Measurements from ENCODE around the gene NDUFAF8. TPM values are rescaled to one million over a fixed set of nuclear protein-coding genes. Genes with fewer than 3 reads are reported as not detected.
A peak's percentile ranks its signal among the peaks of the same experiment; 100 is the strongest.

NDUFAF8 gene
- total RNA-seq, 1 donor from 2014 or later = 52.9 TPM

DNA sequence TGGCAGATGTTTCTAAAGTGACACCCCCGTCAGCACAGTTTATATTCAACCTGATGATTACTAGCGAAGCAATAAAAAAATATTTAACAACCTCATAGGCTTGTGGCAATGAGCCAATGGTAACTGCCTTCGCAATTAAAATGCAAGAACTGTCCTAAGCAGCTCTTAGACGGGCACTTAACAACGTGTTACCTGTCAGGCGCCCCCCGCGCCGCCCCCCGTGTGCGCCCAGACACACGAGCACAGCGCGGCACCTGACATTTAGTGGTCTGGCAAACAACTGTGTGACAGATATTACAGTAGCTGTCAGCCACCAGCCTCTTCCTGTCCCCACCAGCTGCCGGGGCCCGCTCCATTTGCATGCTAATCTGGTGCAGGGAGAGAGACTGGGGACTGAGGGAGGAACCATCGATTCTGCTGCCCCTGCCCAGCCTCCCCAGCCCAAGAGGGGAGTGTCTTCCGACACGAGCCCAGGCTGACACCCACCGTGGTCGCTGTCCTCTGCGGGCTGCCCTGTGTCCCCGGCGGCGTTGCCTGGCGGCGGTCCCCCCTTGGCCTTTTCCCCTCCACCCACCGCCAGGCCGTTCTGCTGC, 12.7 kb downstream of the NDUFAF8 start:
- DNase-seq (ENCODE audit: low spot score) = no peak

DNA sequence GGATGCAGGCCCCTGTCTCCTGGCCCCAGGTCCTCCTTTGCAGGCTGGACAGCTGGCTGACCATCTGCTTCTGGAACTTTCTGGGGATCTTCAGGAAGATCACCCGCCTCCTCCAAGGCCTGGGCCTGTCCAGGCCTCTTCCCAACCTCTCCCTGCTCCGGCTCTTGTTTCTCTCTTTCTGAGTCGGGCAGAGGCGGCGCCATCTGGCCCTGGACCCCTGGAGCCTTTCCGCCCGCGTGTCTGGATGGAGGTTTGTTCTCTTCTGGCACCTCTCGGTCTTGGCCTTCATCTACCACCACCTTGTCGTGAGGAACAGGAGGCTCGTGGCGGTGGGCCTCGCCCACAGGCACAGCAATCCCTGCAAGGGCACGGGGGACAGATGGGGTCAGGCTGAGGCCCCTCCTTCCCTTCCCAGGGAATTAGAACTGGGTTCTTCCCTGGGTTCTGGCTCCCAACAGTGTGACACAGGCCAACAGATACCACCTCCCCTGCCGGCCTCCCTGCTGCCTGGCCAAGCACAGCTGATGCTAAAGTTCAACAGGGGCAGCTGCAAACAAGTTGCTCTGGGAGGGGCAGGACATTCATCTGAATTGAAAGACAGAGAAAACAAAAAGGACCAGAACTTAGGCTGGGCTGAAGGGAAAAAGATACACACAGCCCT, 13.3 kb downstream of the NDUFAF8 start:
- no peak for DNase-seq (ENCODE audit: low spot score)

DNA sequence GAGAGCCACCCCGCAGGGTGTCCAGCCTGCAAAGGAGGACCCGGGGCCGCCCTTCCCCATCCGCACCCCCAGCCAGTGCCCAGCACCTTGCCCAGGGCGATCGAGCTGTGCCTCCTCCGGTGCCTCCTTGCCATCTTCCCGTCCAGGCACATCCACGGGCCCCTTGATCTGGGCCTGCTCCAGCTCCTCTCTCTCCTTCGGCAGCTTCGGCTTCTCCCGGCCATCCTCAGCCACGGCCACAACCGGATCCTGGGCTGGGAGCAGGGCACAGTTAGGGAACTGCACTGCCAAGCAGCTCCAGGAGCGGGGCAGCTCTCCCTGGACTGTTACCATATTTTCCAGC, 13.8 kb downstream of the NDUFAF8 start:
- no peak for DNase-seq (ENCODE audit: low spot score)

DNA sequence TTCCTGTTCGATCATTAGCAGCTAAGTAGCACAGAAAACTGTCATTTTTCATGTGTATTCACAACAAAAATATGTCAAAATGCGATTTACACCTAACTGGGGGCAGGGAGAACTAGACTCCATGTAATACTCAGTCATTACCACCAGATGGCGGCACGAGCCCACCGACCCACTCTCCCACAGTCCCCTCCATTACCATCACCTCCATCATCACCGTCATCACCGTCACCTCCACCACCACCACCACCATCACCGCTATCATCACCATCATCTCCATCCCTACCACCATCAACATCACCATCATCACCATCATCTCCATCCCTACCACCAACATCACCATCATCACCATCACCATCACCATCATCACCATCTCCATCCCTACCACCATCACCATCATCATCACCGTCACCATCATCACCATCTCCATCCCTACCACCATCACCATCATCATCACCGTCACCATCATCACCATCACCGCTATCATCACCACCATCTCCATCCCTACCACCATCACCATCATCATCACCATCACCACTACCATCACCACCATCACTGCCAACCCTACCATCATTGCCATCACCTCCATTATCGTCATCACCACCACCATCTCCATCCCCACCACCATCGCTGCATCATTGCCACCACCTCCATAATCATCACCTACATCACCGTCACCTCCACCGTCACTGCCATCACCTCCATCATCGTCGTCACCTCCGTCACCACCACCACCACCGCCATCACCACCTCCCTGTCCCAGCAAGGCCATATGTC, 14.4 kb downstream of the NDUFAF8 start:
- DNase-seq (ENCODE audit: low spot score) = no peak

DNA sequence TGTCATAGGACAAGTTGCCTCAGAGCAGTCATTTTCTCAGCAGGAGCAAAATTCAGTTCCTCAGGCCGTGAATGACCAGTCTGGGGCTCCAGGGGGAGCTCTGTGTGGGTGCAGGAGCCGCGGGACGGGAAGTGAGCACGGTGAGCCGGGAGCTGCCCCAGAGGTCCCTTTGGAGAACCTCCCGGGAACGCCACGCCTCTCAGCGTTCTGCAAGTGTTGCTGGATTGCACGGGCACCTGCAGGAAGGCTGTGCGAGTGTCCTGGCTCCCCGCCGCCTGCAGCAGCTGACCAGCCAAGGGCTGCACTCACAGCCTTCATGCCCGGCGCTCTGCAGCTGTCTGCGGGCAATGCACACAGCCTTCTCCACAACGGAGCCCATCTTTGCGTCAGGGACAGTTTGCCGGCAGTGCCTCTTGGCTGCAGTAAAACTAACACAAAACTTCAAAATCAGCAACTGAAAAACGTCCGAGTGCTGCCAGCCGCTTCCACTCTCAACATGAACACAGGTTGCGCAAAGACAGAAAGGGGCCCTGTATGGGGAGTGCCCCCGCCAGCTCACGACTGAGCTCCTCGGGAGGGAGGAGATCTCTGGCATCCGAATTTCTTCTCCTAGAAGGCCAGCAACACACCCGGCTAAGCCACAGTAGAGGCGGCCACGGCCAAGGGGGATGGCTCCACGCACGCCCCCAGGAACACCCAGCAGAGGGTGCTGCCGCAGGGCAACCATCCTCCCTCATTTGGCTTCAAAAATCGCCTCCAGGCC, 16.0 kb downstream of the NDUFAF8 start:
- DNase-seq (ENCODE audit: low spot score) = peak; percentile 75

DNA sequence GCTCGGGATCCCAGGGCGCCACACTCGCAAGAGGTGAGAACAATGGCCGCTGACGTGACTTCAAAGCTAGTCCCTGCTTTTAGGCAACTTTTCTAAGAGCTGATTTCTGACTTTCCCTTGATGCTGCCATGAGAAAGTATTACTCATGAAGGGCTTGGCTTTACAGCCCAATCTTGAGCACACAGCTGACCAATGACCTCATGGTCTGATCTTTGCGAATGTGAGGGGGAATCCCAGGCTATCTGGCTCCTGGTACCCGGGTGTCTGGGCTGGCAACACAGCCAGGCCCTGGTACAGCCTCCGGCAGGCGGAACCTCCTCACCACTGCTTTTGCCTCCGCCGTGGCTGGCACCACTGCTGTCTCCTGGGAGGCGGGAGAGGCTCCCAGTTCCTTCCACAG, 17.5 kb downstream of the NDUFAF8 start:
- DNase-seq (ENCODE audit: low spot score) = no peak

DNA sequence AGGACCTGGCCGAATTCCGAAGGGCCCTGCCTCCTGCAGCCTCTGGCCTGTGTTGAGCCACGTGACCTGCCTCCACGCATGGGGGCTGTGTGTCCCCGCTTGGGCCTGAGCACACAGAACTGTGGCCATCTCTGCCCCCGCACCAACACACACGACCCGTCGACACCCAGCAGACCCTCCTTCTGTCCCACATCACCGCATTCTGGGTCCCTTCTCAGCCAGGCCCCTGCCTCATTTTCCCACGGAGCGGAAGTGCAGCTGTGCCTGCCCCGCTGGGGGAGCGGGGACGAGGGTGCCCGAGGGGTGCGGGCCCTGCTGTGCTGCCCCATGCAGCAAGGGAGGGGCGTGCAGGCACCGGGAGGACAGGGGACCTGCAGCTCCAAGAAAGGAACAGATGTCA, 18.4 kb downstream of the NDUFAF8 start:
- no peak for DNase-seq (ENCODE audit: low spot score)

DNA sequence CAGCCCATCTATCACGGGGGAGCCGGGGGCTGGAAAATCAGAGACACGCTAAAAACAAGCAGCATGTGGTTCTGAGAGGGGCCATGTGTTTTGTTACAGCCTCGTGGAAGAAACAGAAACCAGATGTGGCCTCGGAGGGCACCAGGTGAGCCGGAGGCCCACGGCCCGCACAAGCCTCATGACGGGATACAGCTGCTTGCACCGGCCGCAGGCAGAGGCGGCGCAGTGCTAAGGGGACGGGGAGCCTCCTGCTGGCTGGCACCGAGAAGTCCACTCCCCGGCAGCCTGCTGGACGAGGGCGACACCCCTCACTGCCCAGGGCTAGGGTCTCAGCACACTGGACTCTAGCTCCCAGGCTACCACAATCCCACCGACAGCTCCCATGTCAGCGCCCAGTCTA, 19.2 kb downstream of the NDUFAF8 start:
- no peak for DNase-seq (ENCODE audit: low spot score)

DNA sequence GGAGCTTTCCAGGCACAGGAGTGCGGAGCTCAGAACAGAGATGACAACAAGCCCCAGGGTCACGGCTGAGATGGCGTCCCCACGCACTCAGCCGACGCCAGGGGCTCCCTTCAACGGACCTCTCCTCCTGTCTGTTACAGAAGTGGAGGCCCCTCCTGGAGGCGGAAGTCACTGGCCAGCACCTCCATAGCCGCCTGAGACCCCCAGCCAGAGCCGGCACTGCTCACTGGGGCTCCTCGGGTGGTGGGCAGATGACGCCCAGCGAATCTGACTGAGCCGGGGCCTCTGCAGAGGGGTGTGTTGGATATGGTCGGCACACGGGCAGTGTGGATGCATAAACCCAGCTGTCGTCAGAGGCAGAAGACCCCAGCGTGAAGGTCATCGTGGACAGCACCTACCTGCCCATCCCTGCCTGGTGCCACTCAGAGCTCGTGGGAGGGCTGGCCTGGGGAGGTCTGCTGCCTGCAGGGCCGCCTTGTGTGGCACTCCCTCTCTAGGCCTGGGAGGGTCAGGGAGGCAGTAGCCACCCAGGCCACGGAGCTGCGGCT, 20.0 kb downstream of the NDUFAF8 start:
- DNase-seq (ENCODE audit: low spot score) = no peak

DNA sequence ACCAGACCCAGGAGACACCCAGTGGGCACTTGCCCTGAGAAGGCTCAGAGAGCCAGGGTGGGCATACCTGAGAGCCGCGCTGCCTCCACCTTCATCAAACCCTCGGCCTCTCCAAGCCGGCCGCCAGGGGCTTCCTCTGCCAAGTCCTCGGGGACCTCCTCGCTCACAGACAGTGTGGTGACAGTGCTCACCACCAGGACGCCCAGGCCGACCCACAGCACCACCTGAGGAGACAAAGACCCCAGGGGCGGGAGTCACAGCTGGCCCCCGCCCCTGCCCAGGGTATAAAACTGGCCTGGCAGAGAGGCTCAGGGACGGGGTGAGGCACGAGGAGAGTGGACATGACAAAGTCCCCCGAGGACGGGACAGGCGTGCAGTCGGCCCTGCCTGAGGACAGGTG, 21.1 kb downstream of the NDUFAF8 start:
- DNase-seq (ENCODE audit: low spot score) = no peak

DNA sequence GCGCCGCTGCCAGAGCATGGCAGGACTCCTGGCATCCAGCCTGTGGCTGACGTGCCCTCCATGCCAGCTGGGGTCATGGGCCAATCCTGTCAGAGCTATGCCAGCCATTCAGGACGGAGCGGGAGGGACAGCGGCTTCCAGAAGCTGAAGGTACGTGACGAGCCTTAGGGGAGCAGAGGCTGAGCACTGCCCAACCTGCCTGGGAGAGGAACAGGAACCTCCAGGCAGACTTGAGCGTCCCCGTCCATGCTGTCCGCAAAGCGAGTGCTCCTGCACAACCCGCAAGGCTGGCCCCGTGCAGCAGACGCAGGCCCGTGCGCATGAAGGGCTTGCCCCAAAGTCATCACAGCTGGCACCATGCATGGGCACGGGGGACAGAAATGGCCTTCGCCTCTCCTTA, 21.5 kb downstream of the NDUFAF8 start:
- no peak for DNase-seq (ENCODE audit: low spot score)

DNA sequence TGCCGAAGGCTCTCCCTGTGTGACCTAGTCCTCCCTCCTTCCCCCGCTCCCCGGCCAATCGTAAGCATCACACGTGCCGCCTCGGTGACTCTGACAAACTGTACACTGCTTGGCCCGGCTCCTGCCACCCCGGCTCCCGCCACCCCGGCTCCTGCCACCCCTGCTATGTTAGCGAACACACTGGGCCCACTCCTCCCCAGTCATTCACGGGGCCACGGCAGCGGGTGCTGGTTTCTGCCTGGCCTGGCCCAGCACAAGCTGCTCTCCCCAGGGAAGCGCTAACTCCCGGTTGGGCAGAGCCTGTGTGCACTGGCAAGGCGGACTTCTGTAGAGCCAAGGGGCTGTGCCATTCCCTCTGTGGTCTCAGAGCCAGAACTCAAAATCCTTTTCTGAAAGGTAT, 22.0 kb downstream of the NDUFAF8 start:
- DNase-seq (ENCODE audit: low spot score) = no peak

DNA sequence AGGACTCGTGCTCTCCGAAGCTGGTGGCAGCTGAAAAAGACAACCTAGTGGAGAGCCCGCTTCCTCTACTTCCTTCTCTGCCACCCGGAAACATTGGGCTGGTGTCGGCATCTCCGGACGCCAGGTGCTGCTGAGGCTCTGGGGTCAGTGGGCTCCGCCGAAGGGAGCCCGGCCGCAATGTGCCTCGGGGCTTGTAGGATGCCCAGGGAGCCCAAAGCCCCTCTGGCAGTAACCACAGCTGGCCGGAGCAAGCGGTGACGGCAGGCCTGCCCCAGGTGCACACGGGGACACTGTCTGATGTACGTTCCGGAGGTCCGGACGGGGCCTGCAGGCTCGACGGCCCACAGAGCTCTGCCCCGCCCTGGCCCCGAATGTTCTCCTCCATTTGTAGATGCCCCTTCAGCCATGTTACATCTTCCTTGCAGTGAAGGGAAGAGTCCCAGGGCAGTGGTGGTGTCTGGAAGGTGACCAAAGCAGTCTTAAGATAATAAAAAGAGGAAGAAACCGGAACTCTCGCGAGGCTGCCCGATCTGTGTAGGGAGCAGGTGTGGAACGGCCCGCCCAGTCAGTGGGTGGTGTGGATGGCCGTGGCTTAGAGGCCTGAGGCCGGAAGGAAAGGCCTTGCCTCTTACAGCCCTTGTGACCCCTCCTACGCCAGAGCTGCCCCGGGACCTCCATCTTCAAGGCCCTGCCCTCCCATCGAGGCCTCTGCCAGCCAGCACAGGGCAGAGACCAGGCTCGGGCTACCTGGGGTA, 22.6 kb downstream of the NDUFAF8 start:
- no peak for DNase-seq (ENCODE audit: low spot score)

DNA sequence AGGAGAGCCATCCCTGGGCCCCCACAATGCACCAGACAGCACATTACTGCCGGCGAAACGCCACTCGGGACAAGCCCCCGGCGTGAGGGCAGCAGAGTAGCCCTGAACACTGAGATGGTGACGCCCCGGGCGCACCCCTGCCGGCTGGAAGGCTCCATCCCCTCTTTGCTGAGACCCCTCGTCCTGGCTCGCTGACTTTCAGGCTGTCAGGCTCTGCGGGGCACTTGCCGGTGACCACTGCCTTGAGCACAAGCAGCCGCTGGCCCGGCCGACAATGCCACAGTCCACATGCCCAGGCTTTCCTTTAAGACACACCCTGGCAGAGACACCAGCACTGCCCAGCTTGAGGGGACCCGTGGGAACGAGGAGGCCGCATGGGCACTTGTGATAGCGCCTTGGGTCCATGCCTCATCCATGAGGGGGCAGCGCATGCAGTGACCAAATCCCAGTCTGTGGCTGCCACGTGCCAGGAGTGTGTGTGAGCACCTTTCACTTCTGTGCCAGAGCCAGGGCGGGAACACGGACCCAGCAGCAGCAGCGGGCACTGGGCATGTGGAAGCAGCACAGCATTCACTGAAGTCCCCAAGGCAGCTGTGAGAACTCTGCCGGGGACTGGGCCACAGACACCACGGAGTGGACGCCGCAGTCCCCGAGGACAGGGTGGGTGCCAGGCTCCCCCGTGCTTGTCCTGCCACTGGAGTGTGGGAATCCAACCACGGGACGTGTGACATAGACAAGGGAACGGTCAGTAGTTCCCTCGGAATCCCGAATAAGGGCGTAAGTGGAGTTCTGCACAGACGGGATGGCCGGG, 24.5 kb downstream of the NDUFAF8 start:
- DNase-seq (ENCODE audit: low spot score) = no peak

DNA sequence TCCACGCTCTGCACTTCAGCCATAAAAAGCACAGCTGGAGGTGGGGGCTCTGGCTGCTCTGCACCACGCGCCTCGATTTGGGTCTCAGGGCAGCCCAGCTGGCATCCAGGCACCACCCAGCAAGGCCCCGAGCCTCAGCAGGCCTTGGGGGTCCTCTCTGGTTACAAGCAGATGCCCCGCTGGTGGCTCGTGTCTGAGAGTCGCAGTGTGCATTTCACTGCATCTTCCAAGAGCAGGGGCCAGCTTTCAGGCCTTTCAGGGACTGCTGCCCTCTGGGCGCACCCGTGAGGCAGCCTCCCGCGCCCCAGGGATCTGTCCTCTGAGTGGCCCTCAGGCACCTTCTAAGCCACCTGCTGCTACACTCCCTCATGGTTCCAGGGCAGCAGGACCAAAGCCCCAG, 25.5 kb downstream of the NDUFAF8 start:
- no peak for DNase-seq (ENCODE audit: low spot score)

DNA sequence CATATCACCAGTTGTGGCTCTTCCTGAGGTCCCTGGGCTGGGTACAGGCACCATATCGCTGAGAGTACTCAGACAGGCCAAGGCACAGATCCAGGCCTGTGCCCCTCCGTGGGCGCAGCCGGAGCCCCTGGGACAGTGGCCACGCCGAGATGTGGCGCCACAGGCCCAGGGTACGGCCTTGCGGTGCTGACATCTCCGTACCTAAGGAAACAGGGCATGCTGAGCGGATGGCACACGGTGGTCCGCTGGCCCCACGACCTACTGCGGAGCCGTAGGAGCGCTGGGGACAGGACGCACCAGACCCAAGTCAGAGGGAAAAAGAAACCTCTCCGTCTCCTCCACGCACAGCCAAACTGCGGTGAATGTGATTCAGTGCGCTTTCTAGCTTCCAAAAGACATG, 26.5 kb downstream of the NDUFAF8 start:
- no peak for DNase-seq (ENCODE audit: low spot score)

DNA sequence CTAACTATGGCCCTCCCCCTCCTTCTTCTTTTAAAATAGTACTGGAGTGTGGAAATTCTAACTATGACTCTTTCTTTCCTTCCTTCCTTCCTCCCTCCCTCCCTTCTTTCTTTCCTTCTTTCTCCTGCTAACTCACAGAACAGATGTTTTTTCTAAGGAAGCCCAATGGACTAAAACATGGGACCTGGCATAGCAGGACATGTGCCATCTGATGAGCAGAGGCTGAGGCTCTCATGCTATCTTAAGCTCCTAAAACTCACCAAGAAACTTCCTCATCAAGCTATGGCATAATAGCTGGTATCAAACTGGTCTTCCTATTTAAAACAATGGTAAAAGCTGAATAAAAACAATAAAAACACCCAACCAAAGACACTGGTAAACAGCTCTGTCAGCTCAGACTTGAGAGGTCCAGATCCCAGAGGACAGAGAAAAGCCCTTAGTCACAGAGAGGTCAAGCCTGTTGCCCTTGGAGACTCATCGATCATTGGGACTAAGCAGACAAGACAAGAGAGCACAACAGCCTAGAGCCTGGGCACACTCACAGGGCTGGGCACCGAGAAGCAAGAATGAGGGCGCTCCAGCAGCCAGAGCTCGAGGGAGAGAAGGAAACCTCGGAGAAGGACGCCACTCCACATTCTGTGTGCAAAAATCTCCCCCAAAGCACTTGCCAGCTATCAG, 28.4 kb downstream of the NDUFAF8 start:
- no peak for DNase-seq (ENCODE audit: low spot score)

DNA sequence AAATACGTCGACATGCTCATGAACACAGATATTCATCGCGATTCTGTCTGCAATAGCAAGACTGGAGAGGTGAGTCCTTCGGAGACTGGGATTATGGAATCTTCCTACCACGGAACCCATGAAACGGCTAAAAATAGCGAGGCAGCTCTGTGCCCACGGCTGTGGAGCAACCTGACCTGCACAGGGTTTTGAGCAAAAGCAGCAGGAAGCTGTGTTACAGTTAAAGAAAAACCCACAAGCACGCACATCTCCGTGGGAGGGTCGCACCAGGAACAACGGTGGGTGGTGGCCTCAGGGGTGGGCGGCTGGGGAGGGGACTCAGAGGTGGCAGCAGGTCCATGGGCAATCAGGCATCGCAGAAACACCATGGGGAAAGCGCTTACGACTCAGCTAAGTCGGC, 31.2 kb downstream of the NDUFAF8 start:
- DNase-seq (ENCODE audit: low spot score) = no peak

DNA sequence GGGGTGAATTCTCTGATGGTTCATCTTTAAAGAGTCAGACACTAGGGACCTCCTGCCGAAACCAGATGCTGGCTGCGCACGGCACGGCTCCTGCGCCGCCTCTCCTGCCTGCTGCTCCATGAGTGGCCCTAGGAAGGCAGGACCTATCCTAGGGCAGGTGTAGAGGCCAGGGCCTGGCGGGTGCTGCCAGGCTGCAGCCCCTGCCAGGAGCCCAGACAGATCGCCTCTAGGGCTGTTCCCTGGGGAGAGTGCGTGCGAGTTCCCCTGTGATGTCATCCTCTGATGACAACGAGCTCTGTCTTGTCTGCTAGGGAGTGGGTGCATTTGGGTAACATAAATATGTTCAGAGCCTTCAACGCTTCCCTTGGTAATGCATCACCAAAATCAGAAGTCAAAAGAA, 32.1 kb downstream of the NDUFAF8 start:
- no peak for DNase-seq (ENCODE audit: low spot score)

DNA sequence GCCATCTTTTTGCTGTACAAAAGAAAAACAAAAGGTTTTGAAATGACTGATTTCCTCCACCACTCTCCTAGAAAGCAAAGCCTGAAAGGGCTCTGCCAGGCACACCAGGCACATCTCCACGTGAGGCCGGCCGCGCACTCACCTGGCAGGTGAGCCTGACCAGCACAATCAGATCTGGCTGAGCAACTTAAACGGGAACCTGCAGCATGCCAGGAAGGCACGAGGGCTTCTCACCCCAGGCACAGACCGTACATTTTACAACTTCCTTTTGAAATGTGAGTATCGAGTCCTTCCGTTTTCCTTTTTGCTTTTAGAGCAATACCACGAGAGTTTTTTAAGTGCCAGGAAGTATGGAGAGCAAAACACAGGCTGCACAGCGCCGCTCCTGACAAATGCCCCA, 33.5 kb downstream of the NDUFAF8 start:
- DNase-seq (ENCODE audit: low spot score) = no peak

Measured in ureter (tissue), 1 donor.